AG09319 (cell line): ENCODE measurements around the gene SFTPD.
"Not testable (repeated sequence)": the region's sequence is repeated elsewhere in the genome, so short reads cannot be mapped to it uniquely, and the experiment has no call there.

ENCODE experiments used
- DNase-seq: peaks from one replicate; pipeline ENCODE4 v3.0.0-alpha.2; 2010; ENCODE audit warnings: low read depth; ENCODE audit errors: extremely low read depth
- CTCF ChIP-seq: IDR thresholded peaks from 2 replicates; pipeline ENCODE4 v1.5.1; 2011; ENCODE audit warnings: low read depth, mild to moderate bottlenecking, inconsistent platforms, low read length, moderate library complexity

SFTPD gene

GRCh38 chr10:79910836-79911235 is 38.1 kb downstream of the SFTPD start:
- TF ChIP-seq CTCF, result no peak
- no peak for DNase-seq

GRCh38 chr10:79910344-79910743 is 38.6 kb downstream of the SFTPD start:
- no peak for TF ChIP-seq CTCF
- no peak for DNase-seq

- no peak for TF ChIP-seq CTCF
- DNase-seq, result no peak
Observed at GRCh38 chr10:79905322-79906314, 43.3 kb downstream of the SFTPD start.

DNA sequence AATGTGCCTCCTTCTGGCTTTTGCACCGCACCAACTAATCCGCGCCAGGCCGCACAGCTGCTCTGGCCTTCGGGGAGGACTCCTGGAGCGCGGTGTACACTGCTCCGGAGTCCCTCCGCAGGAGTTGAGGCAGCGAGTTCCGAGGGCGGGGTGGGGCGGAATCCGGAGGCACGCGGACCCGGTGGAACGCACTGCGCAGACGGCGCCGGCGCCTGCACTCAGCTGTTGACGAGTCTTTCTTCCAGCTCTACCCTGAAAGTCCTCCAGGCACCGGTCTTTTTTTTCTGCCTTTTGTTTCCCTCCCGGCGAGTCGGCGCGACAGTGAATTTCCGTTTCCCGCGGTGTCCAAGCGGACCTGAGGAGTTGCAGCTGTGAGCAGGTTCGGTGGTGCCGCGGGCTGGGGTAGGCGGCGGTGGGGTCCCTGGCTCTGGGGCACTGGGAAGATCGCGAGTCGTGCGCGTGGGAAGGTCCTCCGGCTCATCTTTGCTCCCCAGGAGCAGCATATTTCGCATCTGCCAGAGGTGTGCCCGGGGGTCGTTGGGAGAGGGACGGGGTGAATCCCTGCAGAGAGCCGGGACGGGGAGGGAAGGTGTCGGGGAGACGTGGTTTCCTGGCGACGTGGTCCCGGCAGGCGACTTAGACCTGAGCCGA is 44.1 kb downstream of the SFTPD start:
- TF ChIP-seq CTCF, result no peak
- DNase-seq, result peak; percentile 18

DNA sequence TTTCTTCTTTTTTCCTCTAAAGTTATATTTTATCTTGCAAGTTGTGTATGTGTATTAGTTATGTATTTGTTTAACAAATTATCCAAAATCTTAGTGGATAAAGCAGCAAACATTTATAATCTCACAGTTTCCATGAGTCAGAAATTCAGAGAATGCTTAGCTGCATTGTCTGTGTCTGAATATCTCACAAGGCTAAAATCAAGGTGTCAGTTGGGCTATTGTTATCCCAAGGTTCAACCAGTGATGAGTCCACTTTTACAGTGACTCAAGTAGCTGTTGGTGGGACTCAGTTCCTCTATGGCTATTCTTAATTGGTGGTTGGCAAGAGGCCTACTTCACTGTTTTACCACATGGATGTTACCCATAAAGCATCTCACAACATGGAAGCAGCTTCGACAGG is 47.3 kb downstream of the SFTPD start:
- DNase-seq, result not testable (repeated sequence)

GRCh38 chr10:79898597-79899325 is 50.1 kb downstream of the SFTPD start:
- no peak for TF ChIP-seq CTCF
- no peak for DNase-seq

- DNase-seq, result not testable (repeated sequence)
Observed at GRCh38 chr10:79892896-79893295, 56.0 kb downstream of the SFTPD start.

DNA sequence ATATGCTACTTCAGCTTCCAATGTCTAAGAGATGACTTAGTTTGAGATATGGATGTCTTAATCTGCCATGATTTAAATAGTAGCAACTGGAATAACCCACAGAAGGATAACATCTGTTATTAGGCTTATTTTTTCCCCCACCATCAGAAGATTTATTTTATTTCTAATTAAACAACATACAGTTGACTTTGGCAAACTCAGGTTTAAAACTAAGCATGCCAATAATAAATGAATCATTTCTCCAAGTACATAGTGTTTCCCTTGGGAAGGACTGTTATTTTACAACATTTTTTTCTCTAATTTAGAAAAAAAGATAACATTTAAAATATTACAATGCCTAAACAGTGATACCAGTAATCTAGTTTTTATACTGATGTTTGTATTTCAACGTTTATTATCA is 58.4 kb downstream of the SFTPD start:
- TF ChIP-seq CTCF, result no peak
- no peak for DNase-seq

DNA sequence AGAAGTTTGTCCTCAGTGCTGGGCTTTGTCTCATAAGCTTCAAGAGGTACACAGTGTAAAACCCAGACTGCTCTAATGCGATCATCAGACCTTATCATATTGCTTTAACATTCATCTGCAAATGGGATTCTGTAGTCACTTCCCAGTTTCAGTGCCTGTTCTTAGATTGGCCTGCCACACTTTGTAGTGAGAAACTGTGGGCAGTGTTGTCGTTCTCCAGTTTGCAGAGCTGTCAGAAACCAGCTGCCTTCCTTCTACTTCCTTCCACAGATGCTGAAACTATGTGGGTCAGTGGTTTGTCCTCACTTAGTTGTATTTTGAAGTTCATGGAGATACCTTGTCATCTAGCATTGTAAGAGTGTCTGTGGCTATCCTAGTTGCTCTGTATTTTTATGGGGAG is 59.9 kb downstream of the SFTPD start:
- not testable (repeated sequence) for DNase-seq
